Loucy (cell line): Measurements from ENCODE around the gene DNAH8.

Experiments
- H2AFZ ChIP-seq: fragments of 200-600 bp; sonication (generic); 2 replicates; pipeline ENCODE4 v1.6.0; 2016; ENCODE audit warnings: antibody characterized with exemption, mild to moderate bottlenecking, low read length, moderate library complexity
- H3F3A ChIP-seq: fragments of 200-600 bp; 2 replicates; pipeline ENCODE4 v1.6.0; 2016; ENCODE audit warnings: antibody characterized with exemption, low read depth, mild to moderate bottlenecking
- H3K27me3 ChIP-seq: fragments of 200-600 bp; sonication (generic); 2 replicates; pipeline ENCODE4 v1.6.1; 2014; ENCODE audit warnings: low read length, mild to moderate bottlenecking; ENCODE audit not compliant: insufficient read depth, poor library complexity, severe bottlenecking
- H3K36me3 ChIP-seq: fragments of 200-600 bp; sonication (generic); 2 replicates; pipeline ENCODE4 v1.6.1; 2016; ENCODE audit warnings: low read length; ENCODE audit not compliant: insufficient read depth
- H3K4me1 ChIP-seq: fragments of 200-600 bp; sonication (generic); 2 replicates; pipeline ENCODE4 v1.5.1; 2014; ENCODE audit warnings: low read length, mild to moderate bottlenecking; ENCODE audit not compliant: insufficient read depth, poor library complexity, severe bottlenecking
- H3K4me2 ChIP-seq: fragments of 200-600 bp; sonication (generic); 2 replicates; pipeline ENCODE4 v1.6.0; 2014; ENCODE audit warnings: antibody characterized with exemption, low read length, low read depth, mild to moderate bottlenecking; ENCODE audit not compliant: poor library complexity, severe bottlenecking
- H3K4me3 ChIP-seq: fragments of 200-600 bp; sonication (generic); 2 replicates; pipeline ENCODE4 v1.5.1; 2014; ENCODE audit warnings: low read length, mild to moderate bottlenecking, mixed read lengths; ENCODE audit not compliant: poor library complexity, severe bottlenecking
- H3K79me2 ChIP-seq: fragments of 200-600 bp; sonication (generic); 2 replicates; pipeline ENCODE4 v1.6.1; 2014; ENCODE audit warnings: low read length; ENCODE audit not compliant: insufficient read depth
- H3K9ac ChIP-seq: fragments of 200-600 bp; sonication (generic); 2 replicates; pipeline ENCODE4 v1.6.0; 2014; ENCODE audit warnings: mild to moderate bottlenecking, low read depth, low read length, moderate library complexity; ENCODE audit not compliant: poor library complexity, severe bottlenecking
- H3K9me2 ChIP-seq: fragments of 200-600 bp; sonication (generic); replicated peaks from 2 replicates; pipeline ENCODE4 v1.6.1; 2016; ENCODE audit warnings: low read depth, low read length, mixed read lengths
- H3K9me3 ChIP-seq: fragments of 200-600 bp; sonication (generic); 2 replicates; pipeline ENCODE4 v1.6.1; 2014; ENCODE audit warnings: mild to moderate bottlenecking, antibody characterized with exemption, low read length, low read depth; ENCODE audit not compliant: insufficient read depth
- H4K20me1 ChIP-seq: fragments of 200-600 bp; sonication (generic); 2 replicates; pipeline ENCODE4 v1.6.0; 2014; ENCODE audit warnings: antibody characterized with exemption, low read length, mild to moderate bottlenecking; ENCODE audit not compliant: insufficient read depth, poor library complexity, severe bottlenecking
- EZH2phosphoT487 ChIP-seq: fragments of 200-600 bp; IDR thresholded peaks from 2 replicates; pipeline ENCODE4 v1.6.1; 2018; ENCODE audit warnings: antibody characterized with exemption, mild to moderate bottlenecking, moderate library complexity, borderline replicate concordance
- TF ChIP-seq, protein P1 (sequence below): fragments of 200-600 bp; sonication (generic); conservative IDR thresholded peaks from 2 replicates; pipeline ENCODE4 v1.5.1; 2014; ENCODE audit warnings: mild to moderate bottlenecking, antibody characterized with exemption, low read length

DNAH8 gene

DNA sequence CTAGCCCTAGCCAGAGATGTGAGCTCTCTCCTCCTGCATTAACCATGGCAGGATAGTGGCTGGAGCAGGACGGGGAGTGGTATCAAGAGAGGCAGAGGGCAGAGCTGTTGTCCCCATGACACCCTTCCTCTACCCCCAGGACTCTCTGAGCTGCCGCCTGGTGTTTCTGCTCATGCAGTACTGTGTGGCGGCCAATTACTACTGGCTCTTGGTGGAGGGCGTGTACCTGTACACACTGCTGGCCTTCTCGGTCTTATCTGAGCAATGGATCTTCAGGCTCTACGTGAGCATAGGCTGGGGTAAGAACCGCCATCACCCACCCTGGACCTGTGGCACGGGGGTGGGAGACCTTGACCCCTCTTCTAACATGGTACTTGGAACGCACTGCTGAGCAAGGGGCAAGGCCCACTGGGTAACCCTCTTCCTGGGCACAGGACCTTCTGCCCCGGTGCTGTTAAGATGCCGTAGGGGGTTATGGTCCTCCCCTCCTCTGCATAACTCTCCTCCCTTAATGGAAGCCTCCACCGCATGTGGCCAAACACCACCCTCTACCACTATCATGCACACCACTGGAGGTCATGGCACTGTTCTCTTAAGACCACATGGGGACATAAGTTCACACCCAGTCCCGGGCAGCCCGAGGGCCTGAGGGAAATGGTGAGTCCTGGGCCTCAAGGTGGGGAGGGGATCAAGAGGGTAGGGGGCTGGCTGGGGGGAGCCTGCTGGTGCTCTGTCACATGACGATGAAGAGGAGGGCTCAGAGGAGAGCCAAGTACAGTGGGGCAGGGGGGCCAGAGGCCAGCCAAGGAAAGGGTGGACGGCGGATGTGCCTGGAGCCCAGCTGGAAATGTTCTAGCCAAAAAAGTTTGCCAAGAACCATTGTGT, 358.6 kb downstream of the DNAH8 start:
- Histone ChIP-seq H3K9ac (no peak overlapping the region), H3K36me3 (no peaks in the 10 kb centered on the region), H3F3A (no peaks in the 10 kb centered on the region), H4K20me1 (no peaks in the 10 kb centered on the region), H3K4me1 (peaks cover 3% of the 10 kb centered on the region), H3K27me3 (no peaks in the 10 kb centered on the region), H3K4me3 (no peak overlapping the region), H3K4me2 (no peak overlapping the region), H3K9me3 (no peaks in the 10 kb centered on the region), H3K9me2 (no peaks in the 10 kb centered on the region), H2AFZ (no peak overlapping the region), H3K79me2 (no peaks in the 10 kb centered on the region)
- TF ChIP-seq EZH2phosphoT487 = no peak
- TF ChIP-seq, protein P1, sequence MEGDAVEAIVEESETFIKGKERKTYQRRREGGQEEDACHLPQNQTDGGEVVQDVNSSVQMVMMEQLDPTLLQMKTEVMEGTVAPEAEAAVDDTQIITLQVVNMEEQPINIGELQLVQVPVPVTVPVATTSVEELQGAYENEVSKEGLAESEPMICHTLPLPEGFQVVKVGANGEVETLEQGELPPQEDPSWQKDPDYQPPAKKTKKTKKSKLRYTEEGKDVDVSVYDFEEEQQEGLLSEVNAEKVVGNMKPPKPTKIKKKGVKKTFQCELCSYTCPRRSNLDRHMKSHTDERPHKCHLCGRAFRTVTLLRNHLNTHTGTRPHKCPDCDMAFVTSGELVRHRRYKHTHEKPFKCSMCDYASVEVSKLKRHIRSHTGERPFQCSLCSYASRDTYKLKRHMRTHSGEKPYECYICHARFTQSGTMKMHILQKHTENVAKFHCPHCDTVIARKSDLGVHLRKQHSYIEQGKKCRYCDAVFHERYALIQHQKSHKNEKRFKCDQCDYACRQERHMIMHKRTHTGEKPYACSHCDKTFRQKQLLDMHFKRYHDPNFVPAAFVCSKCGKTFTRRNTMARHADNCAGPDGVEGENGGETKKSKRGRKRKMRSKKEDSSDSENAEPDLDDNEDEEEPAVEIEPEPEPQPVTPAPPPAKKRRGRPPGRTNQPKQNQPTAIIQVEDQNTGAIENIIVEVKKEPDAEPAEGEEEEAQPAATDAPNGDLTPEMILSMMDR = no peak

DNA sequence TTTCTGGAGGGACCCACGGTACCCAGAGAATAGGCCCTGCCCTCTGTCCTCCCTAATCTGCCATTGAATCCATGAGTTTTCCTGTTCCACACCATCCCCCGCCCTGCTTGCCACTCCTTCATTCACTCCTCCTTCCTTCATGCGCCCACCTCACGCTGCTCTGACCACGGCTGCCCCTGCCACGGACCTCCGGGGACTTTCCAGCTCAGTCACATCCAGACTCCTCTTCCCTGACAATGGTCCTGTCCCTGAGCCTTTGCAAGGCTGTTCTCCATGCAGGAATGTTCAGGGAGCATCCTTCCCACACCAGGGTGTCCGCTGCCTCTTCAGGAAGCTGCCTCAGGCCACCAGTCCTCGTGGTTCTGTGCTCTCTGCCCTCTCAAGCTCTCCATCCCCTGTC, 359.4 kb downstream of the DNAH8 start:
- Histone ChIP-seq H3K79me2 (no peaks in the 10 kb centered on the region), H3K9me2 (no peaks in the 10 kb centered on the region), H3K27me3 (no peaks in the 10 kb centered on the region), H3K9me3 (no peaks in the 10 kb centered on the region), H3K9ac (no peak overlapping the region), H3K4me1 (peaks cover 3% of the 10 kb centered on the region), H4K20me1 (no peaks in the 10 kb centered on the region), H2AFZ (no peak overlapping the region), H3K4me2 (no peak overlapping the region), H3K36me3 (no peaks in the 10 kb centered on the region), H3K4me3 (no peak overlapping the region), H3F3A (no peaks in the 10 kb centered on the region)
- no peak for TF ChIP-seq EZH2phosphoT487
- TF ChIP-seq, protein P1 = no peak

DNA sequence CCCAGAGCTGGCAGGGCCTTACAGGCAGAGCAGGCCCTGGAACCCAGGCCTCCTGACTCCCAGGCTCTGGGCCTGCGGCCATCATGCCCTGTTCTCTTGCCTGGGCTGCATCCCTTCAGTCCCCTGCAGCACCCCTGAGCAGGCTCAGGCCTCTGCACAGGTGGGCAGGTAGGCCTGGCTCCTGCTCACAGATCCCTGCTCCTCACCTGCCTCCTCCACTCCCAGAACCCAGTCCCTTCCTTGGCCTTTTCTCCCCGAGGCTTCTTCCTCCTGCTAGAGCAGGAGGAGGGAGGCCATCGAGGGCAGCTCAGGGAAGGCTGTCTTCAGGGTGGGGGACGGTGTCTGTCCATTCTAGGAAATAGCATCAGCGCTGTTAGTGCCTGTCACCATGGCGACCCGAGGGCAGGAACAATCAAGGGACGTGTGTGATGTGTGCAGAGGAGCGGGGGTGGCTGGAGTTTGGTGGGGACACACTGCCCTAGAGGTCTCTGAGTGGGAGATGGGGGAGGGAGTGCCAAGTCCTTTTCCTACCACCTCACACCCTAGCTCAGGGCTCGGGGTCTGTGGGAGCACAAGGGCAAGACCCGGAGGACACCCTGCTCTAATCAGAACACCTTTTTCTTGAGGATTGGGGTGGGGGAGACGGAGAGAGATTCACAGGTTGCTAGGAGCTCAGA, 360.0 kb downstream of the DNAH8 start:
- Histone ChIP-seq H3K4me1 (peaks cover 3% of the 10 kb centered on the region), H3K36me3 (no peaks in the 10 kb centered on the region), H3F3A (no peaks in the 10 kb centered on the region), H3K27me3 (no peaks in the 10 kb centered on the region), H4K20me1 (no peaks in the 10 kb centered on the region), H3K9me2 (no peaks in the 10 kb centered on the region), H3K9ac (no peak overlapping the region), H3K79me2 (no peaks in the 10 kb centered on the region), H3K4me3 (no peak overlapping the region), H2AFZ (no peak overlapping the region), H3K9me3 (no peaks in the 10 kb centered on the region), H3K4me2 (no peak overlapping the region)
- TF ChIP-seq, protein P1 = no peak
- TF ChIP-seq EZH2phosphoT487 = no peak
